ENCODE results near the gene ABL2. TPM values are rescaled to one million over a fixed set of nuclear protein-coding genes. Genes with fewer than 3 reads are reported as not detected.
"Not testable (repeated sequence)": the region's sequence is repeated elsewhere in the genome, so short reads cannot be mapped to it uniquely, and the experiment has no call there.

The ABL2 gene
- total RNA-seq, 1 experiment from 2014 or later: 27.9 TPM

GRCh38 chr1:179137617-179138255 lies 91.7 kb downstream of the ABL2 start:
- intact Hi-C loops (cut with micrococcal nuclease; ENCODE audit: unreplicated experiment): no loop called here
- Histone ChIP-seq H3K27me3 (replicated peaks; ENCODE audit: insufficient read depth, low read depth, low read length, poor library complexity) (no peaks in the 10 kb centered on the region), H3K9me3 (ENCODE audit: low read depth, low read length, poor library complexity, severe bottlenecking) (peaks cover 3% of the 10 kb centered on the region), H3K4me3 (ENCODE audit: low read depth, low read length, poor library complexity, severe bottlenecking) (no peak overlapping the region), H3K27ac (ENCODE audit: low read depth, low read length, poor library complexity, severe bottlenecking) (no peak overlapping the region), H3K4me1 (ENCODE audit: insufficient read depth, low read length, poor library complexity, severe bottlenecking) (peaks cover 27% of the 10 kb centered on the region), H3K36me3 (ENCODE audit: insufficient read depth, low read length, poor library complexity, severe bottlenecking) (no peaks in the 10 kb centered on the region)
- BruUV-seq (replicated peaks): no TSS peak
- POLR2A ChIA-PET (ENCODE audit: low non-redundant PET): interaction anchor here (0.7 kb wide), 1 partner anchor 46 kb away, joined by 3 read pairs; no protein-coding TSS in a partner anchor
- CTCF ChIA-PET: no interaction called here
- TF ChIP-seq EZH2 (IDR thresholded peaks at IDR 0.05; ENCODE audit: borderline replicate concordance, low read depth, low read length, poor library complexity, severe bottlenecking): no peak
- no peak for TF ChIP-seq CTCF (conservative IDR thresholded peaks at IDR 0.05; ENCODE audit: low read depth, low read length)
- DNase-seq (ENCODE audit: low spot score): no peak

GRCh38 chr1:179135707-179136106 lies 93.8 kb downstream of the ABL2 start:
- H3K27me3 ChIP-seq (replicated peaks; ENCODE audit: insufficient read depth, low read depth, low read length, poor library complexity); POLR2A ChIA-PET (ENCODE audit: low non-redundant PET); H3K9me3 ChIP-seq (ENCODE audit: low read depth, low read length, poor library complexity, severe bottlenecking); H3K27ac ChIP-seq (ENCODE audit: low read depth, low read length, poor library complexity, severe bottlenecking); H3K4me3 ChIP-seq (ENCODE audit: low read depth, low read length, poor library complexity, severe bottlenecking); intact Hi-C loops (cut with micrococcal nuclease; ENCODE audit: unreplicated experiment); BruUV-seq (replicated peaks); H3K36me3 ChIP-seq (ENCODE audit: insufficient read depth, low read length, poor library complexity, severe bottlenecking); DNase-seq (ENCODE audit: low spot score); CTCF ChIA-PET: not testable (repeated sequence)
- peaks cover 10% of the 10 kb centered on the region for H3K4me1 ChIP-seq (ENCODE audit: insufficient read depth, low read length, poor library complexity, severe bottlenecking)

GRCh38 chr1:179135168-179135567 lies 94.3 kb downstream of the ABL2 start:
- DNase-seq (ENCODE audit: low spot score); CTCF ChIA-PET; H3K4me3 ChIP-seq (ENCODE audit: low read depth, low read length, poor library complexity, severe bottlenecking); intact Hi-C loops (cut with micrococcal nuclease; ENCODE audit: unreplicated experiment); H3K27me3 ChIP-seq (replicated peaks; ENCODE audit: insufficient read depth, low read depth, low read length, poor library complexity); H3K36me3 ChIP-seq (ENCODE audit: insufficient read depth, low read length, poor library complexity, severe bottlenecking); POLR2A ChIA-PET (ENCODE audit: low non-redundant PET); BruUV-seq (replicated peaks); H3K9me3 ChIP-seq (ENCODE audit: low read depth, low read length, poor library complexity, severe bottlenecking); H3K27ac ChIP-seq (ENCODE audit: low read depth, low read length, poor library complexity, severe bottlenecking): not testable (repeated sequence)
- H3K4me1 ChIP-seq (ENCODE audit: insufficient read depth, low read length, poor library complexity, severe bottlenecking): peaks cover 10% of the 10 kb centered on the region

- Histone ChIP-seq H3K4me3 (ENCODE audit: low read depth, low read length, poor library complexity, severe bottlenecking) (no peak overlapping the region), H3K27ac (ENCODE audit: low read depth, low read length, poor library complexity, severe bottlenecking) (no peak overlapping the region), H3K9me3 (ENCODE audit: low read depth, low read length, poor library complexity, severe bottlenecking) (no peaks in the 10 kb centered on the region), H3K4me1 (ENCODE audit: insufficient read depth, low read length, poor library complexity, severe bottlenecking) (no peaks in the 10 kb centered on the region), H3K27me3 (replicated peaks; ENCODE audit: insufficient read depth, low read depth, low read length, poor library complexity) (no peaks in the 10 kb centered on the region), H3K36me3 (ENCODE audit: insufficient read depth, low read length, poor library complexity, severe bottlenecking) (peaks cover 9% of the 10 kb centered on the region)
- TF ChIP-seq CTCF (conservative IDR thresholded peaks at IDR 0.05; ENCODE audit: low read depth, low read length) (no peak), EZH2 (IDR thresholded peaks at IDR 0.05; ENCODE audit: borderline replicate concordance, low read depth, low read length, poor library complexity, severe bottlenecking) (no peak)
- ChIA-PET POLR2A (ENCODE audit: low non-redundant PET) (no interaction called here), CTCF (no interaction called here)
- BruUV-seq (replicated peaks): no TSS peak
- intact Hi-C loops (cut with micrococcal nuclease; ENCODE audit: unreplicated experiment): loop anchor here (5.0 kb wide), 1 partner anchor 47 kb away; no protein-coding TSS in a partner anchor
- no peak for DNase-seq (ENCODE audit: low spot score)
Observed at GRCh38 chr1:179129702-179130473, 99.6 kb downstream of the ABL2 start.

Measured in A673 (cell line).